Mucosa of gallbladder (tissue), 1 donor: Measurements from ENCODE around the gene VPS29. TPM values are rescaled to one million over a fixed set of nuclear protein-coding genes. Genes with fewer than 3 reads are reported as not detected.
"Not testable (repeated sequence)": the region's sequence is repeated elsewhere in the genome, so short reads cannot be mapped to it uniquely, and the experiment has no call there.

Experiments
- DNase-seq: peaks from one replicate; pipeline ENCODE4 v3.0.0-alpha.2; 2020; ENCODE audit warnings: low spot score
- total RNA-seq: library from RNA; stranded (reverse); gene quantifications from one replicate; pipeline ENCODE4 v1.2.1, GENCODE V29; 2021
- donor health status: DM: no; HTN: no; CAD: no.

The VPS29 gene
- 85.6 TPM for total RNA-seq

- peak; percentile 98 for DNase-seq
These were observed at the start of gene VPS29, which contains the start of gene RAD9B for GRCh38 chr12:110501752-110502738. Gene VPS29, minus strand, starts transcription at chr12:110502111. Its CDS starts 60 bp downstream, at chr12:110502051. Gene RAD9B, plus strand, starts transcription at chr12:110502331. Its CDS starts 7 bp downstream, at chr12:110502338.

DNA sequence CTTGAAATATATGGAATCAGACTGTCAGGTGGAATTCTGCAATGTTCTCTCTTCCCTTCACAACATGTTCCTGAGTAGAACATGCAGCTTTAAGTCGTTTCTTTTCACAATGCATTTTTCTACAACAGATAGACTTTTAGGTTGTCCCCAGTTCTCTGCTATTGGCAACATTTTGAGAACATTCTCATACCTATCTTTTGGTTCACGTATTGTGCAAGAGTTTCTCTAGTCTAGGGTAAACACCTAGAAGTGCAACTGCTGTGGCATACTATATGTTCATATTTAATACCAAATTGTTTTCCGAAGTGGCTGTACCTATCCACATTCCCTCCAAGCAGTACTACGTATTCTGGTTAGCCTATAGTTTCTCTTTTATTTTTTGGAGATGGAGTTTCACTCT lies 49.1 kb upstream of the VPS29 start:
- no peak for DNase-seq

DNA sequence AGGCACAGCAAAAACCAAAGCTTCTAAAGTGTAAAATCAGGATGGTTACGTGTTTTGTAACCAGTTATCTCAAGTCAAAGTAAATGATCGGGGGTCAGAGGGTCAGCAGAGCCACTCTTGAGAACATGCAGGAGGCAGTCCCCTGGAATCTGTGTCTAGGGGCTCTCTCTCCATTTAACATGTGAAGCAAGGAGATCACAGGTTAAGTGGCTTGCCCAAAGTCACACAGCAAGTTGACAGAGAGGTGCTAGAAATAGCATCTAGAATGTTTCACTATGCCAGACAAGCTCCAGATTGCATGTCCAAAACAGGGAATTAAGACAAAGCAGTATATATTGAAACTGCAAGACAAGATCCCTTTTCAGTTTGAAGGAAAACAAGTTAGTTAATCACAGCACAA lies 47.8 kb upstream of the VPS29 start:
- DNase-seq, result no peak

- no peak for DNase-seq
These were observed 46.8 kb upstream of the VPS29 start for GRCh38 chr12:110548678-110549077.

GRCh38 chr12:110547090-110547489 lies 45.2 kb upstream of the VPS29 start:
- DNase-seq, result no peak

DNA sequence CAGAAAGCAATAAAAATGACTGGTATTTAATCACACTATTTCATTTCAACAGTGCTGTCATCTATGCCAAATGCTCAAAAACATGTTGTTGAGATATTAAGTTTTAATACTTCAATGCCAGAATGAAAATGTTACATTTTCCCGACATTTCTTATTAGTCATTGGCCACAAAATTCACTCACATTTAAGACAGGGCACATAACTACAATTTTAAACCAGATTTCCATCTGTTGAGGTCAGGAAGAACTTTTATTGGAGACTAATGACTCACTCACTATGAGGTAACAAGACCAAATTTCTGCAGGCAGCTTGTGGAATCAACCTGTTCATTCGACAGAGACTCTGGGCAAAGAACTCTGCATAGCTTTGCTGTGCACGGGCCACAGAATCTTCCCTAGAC lies 44.4 kb upstream of the VPS29 start:
- DNase-seq, result no peak

DNA sequence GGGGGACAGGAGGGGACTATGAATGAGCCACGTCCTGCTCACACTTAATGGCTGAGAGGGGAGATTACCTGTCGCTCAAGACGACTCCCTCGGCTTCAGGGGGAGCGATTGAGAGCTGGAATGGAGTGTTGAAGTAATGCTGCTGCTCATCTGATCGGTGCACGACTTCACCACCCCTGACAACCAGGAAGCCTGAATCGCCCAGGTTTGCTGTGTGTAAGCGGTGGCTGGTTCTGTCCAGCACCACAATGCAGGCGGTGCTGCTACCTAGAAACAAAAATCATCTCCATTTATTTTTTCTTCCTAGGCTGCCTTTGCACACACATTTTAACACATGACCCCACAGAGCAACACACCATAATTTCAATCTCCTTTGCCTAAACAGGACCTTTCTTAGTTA lies 43.9 kb upstream of the VPS29 start:
- no peak for DNase-seq

DNA sequence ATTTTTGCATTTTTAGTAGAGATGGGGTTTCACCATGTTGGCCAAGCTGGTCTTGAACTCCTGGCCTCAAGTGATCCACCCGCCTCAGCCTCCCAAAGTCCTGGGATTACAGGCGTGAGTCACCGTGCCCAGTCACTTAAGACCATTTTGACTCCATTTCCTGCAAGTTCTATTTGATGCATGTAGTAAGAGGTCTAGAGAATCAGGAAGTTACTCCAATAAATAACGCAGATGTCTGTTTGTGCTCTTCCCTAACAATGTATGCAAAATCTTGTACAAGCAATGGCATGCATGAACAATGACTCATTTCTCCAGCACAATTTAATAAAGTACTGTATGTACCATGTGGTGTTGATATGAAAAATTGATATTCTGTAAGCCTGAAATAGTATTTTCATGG lies 43.3 kb upstream of the VPS29 start:
- not testable (repeated sequence) for DNase-seq

DNA sequence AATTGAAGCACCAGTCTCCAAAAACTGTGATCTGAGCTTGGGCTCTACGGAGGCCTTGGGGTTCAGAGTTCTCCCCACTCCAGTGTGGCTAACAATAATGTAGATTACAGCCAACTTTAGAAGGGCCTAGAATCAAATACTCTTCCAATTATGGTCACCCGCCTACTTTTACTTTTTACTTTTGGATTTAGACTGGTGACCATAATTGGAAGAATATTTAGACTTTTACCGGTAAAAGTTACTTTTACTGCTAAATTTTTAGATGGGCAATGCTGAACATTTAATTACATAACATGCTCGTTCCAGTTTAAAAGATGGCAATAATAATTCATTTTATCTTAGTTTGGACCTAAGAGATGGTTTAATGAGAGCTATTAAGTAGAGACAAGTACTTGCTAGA lies 42.1 kb upstream of the VPS29 start:
- DNase-seq, result no peak

DNA sequence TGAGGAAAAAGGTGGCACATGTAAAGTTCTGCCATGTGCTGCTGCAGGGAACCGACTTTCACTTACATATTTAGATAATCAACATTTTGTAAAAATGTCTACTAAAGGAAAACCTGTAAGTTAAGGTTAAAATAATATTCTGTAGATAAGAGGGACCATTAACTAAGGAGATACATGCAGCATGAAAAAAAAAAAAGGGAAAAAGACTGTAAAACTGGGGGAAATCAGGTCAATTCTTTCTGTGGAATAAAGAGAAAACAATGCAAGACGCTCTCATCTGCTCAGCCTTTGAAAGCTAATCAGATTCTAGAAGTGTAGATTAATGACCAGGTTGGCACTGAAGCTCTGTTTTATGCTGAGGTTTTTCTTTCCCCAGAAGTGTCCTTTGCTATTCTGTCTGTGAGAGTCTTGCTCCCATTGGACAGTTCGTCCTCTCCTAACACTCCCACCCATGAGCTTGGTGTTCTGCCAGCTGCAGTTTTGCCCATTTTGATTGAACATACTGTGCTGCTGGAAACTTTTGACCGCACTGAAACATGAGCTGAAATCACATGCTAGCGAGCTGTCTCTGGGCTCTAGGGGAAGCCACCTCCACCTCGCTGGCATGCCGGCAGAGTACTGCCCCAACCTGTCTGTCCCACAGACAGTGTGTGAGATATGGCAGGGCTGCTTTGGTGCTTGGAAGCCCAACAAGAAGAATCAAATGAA lies 41.5 kb upstream of the VPS29 start:
- DNase-seq, result peak; percentile 81

GRCh38 chr12:110540048-110540447 lies 38.1 kb upstream of the VPS29 start:
- no peak for DNase-seq

DNA sequence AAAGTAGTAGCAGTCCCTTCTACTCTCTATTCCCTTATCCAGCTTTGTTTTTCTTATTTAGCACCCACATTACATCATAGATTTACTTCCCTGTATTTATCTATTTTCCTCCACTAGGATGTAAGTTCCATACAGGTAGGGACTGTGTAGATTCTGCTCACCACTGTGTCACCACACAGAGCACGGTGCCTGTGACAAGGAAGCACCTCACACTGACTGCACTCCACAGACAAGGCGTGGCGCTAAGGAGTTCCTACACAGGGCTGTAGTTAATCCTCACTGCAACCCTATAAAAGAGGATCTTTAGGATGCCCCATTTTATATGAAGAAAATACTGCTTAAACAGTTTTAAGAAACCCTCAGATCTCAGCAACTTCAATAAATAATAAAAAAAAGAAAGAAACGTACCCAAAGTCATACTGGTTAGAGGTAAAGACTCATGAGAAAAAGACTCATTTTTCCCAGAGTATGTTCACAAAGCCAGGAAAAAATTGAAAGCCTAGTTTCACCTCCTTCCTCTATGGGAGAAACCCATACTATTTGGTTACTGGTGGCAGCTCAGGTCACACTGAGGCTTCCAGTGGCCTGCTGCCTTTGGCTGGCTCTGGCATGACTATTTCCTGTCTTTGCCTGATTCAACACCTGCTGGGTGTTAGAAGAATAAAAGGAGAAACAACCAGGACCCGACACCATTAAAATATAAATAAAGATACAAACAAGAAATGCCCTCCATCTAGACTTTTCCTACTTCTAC lies 37.1 kb upstream of the VPS29 start:
- DNase-seq, result no peak

DNA sequence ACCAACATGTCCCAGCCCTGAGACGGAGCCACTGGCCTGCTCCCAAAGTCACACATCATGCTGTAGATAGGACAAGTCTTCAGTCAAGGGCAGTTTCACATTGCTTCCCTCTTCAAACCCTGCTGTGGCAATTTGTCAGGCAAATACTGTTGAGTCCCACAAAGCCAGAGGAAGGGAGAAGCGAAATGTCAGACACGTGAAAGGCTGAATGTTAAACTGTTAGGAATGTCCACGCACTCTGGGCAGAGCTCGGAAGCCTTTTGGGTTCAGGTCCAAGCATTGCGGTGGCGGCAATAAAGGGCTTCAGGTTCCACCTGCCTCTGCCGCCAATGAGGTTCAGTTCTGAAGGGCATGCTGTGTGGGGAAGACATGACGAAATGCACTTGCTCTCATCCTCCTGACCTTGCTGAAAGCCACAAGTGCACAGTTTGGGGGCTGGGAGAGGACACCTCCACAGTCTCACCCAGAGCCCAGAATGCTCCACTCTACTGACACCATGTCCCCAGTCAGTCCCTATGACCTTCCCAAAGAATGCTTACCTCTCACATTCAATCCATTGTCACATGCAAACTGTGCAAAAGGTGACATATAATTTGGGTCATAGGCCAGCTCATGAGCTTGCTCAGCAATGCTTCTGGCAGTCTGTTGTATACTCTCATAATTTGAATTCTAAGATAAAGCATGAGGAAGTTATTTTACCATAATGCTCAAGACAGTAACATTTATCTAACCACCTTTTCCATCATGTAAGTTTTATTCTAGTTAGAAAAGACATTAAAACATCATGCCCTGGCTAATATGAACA lies 35.9 kb upstream of the VPS29 start:
- DNase-seq, result no peak

DNA sequence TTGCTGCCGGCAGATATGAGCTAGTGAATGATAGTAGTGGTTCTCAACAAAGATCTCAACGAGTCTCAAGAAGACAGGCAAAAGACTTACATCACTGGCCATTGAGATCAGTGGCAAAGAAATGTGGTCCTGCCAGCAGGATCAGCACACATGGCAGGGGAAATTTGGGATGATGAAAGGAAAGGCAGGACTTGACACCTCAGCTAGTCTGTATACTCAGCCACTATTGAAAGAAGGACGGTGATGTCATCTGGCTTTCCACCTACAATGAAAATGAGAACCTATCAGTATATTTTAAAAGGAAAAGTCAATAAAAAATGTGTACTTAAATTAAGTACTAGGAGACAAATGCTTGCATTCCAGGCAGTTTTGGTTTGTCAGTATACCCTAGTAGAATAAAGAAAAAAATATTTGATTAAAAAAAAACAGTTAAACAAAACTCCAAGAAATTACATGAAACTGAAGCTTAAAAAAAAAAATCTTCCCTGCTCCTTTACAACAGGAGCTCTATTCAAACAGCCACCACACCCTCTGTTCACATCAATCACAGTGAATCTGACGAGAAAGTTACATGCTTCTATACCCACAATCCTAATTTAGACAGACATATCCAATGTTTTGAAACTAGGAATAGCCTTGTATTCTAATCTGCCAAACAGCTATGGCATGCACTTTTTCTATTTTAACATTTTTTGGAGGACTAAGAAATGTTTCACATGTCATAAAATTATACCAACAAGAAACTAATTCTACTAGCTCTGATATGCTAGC lies 35.1 kb upstream of the VPS29 start:
- no peak for DNase-seq

- DNase-seq, result no peak
These were observed 32.9 kb upstream of the VPS29 start for GRCh38 chr12:110534811-110535210.

- DNase-seq, result no peak
These were observed 31.7 kb upstream of the VPS29 start for GRCh38 chr12:110533607-110534006.

- DNase-seq, result no peak
These were observed 30.7 kb upstream of the VPS29 start for GRCh38 chr12:110532644-110533043.

DNA sequence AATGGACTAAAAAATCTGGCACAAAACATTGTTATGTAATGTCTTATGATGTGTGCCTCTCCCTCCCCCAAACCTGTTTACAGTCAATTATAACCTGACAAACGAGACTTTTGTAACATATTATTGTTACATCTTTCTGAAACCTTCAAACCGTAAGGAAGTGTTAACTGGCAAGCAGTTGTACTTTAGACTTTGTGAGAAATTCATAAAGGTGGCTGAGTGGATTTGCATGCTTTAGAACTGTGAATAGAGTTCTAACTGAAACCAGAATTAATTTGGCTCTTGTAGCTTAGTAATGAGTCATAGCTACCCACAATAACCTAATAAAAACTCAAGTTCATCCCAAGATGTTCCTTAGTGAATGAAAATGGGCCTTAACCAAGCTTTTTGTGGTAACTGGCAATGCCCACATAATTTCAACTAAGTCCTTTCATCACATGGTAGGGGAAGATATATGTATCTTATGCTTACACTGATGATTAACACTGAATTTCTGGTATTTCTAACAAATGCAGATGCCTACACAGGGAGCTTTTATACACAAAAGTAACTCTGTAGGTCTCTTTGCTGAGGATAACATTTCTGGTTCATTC lies 29.9 kb upstream of the VPS29 start:
- no peak for DNase-seq

DNA sequence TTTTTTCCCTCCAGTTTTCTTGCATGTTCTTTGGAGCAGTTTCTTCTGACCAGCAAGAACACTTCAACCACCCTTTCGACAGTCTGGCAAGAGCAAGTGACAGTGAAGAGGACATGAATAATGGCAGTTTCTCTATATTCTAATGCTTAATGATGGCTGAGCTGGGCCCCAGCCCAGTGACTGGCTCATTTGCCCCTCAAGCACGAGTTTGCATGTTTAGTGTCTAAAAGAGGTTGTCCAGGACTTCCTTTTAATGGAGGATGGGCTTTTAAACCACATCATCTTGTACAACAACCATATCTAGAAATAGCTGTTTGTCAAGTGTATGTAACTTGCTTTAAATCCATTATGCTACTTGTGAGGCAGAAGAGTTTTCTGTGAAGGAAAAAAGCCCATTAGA lies 28.6 kb upstream of the VPS29 start:
- no peak for DNase-seq

- DNase-seq, result no peak
These were observed 26.4 kb upstream of the VPS29 start for GRCh38 chr12:110528277-110528839.
